ENCODE data around the gene NAB1.

DNA sequence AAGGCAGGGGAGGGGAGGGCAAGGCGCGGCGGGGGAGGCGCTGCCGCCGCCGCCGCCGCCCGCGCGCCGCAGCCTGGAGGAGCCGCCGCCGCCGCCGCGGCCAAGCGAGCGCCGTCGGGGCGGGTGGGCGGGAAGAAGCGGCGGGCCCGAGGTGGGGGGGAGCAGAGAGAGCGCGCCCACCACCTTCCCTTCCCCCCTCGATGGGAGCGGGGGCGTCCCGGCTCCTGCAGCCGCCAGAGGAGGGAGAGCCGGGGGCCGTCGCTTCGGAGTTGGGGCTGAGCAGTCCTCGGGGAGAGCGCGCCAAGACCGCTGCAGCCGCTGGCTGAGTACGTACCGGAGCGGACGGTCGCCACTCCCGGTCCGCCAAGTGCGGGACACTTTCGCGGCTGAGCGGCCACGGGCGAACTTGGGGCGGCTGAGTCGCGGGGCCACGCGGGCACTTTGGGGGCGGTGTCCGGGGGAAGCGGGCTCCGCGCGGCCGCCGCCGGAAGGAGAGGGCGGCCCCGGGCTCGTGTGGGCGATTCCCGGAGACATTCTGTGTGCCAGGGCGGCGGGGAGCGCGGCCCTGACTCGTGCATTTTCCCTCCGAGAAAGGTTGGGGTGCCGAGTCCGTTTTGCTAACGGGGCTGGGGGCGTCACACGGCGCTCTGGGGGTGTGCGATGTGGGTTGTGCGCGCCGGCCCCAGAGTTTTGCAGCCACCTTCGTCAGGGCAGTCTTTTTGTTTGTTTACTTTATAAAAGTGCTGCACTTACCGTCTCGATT lies at the start of gene NAB1:
- TF ChIP-seq, protein P1, sequence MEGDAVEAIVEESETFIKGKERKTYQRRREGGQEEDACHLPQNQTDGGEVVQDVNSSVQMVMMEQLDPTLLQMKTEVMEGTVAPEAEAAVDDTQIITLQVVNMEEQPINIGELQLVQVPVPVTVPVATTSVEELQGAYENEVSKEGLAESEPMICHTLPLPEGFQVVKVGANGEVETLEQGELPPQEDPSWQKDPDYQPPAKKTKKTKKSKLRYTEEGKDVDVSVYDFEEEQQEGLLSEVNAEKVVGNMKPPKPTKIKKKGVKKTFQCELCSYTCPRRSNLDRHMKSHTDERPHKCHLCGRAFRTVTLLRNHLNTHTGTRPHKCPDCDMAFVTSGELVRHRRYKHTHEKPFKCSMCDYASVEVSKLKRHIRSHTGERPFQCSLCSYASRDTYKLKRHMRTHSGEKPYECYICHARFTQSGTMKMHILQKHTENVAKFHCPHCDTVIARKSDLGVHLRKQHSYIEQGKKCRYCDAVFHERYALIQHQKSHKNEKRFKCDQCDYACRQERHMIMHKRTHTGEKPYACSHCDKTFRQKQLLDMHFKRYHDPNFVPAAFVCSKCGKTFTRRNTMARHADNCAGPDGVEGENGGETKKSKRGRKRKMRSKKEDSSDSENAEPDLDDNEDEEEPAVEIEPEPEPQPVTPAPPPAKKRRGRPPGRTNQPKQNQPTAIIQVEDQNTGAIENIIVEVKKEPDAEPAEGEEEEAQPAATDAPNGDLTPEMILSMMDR (IDR thresholded peaks at IDR 0.05; ENCODE audit: low read depth, low read length, missing input control): no peak
- no peak for TF ChIP-seq EGR1 (IDR thresholded peaks at IDR 0.05; ENCODE audit: low read depth in 2 of 2)
- TF ChIP-seq, protein P2, sequence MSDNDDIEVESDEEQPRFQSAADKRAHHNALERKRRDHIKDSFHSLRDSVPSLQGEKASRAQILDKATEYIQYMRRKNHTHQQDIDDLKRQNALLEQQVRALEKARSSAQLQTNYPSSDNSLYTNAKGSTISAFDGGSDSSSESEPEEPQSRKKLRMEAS (IDR thresholded peaks at IDR 0.05): no peak

All from liver (tissue), 3 donors.